Fibroblast of lung (primary cell): ENCODE data around the gene TRIM46.
"Not testable (repeated sequence)": the region's sequence is repeated elsewhere in the genome, so short reads cannot be mapped to it uniquely, and the experiment has no call there.

Experiments
- CTCF ChIP-seq, 2 donors: IDR thresholded peaks in 1 of 2; conservative IDR thresholded peaks in 1 of 2; 1 replicate in 1 of 2; 2 replicates in 1 of 2; pipeline ENCODE4 v1.5.1; 2011 to 2012; ENCODE audit warnings: low read length in 2 of 2, control low read depth in 1 of 2, inconsistent platforms in 1 of 2, low read depth in 1 of 2, mild to moderate bottlenecking in 1 of 2
- EZH2 ChIP-seq: IDR thresholded peaks from 2 replicates; pipeline ENCODE4 v1.5.1; 2012; ENCODE audit warnings: low read length, control low read depth, mild to moderate bottlenecking; ENCODE audit errors: missing control alignments

- not testable (repeated sequence) for TF ChIP-seq CTCF (conservative IDR thresholded peaks at IDR 0.05 in 1 of 2, IDR thresholded peaks at IDR 0.05 in 1 of 2; ENCODE audit: low read depth in 1 of 2, low read length in 2 of 2); EZH2
Observed at GRCh38 chr1:155164625-155165024, 9.0 kb upstream of the TRIM46 start.
